A549 (cell line): ENCODE measurements around the gene ST8SIA5.

Experiments
- ESRRA ChIP-seq: fragments of 150-350 bp; IDR thresholded peaks from 2 replicates; pipeline ENCODE4 v1.6.1; 2014; ENCODE audit warnings: mild to moderate bottlenecking, low read length, borderline replicate concordance
- KDM1A ChIP-seq: fragments of 200-600 bp; sonication (generic); IDR thresholded peaks from 2 replicates; pipeline ENCODE4 v1.6.1; 2016; ENCODE audit warnings: low read depth, mild to moderate bottlenecking
- RAD21 ChIP-seq, 2 experiments: fragments of >200 bp in 1 of 2; sonication (Bioruptor Twin) in 1 of 2; formaldehyde crosslinking in 1 of 2; IDR thresholded peaks in 1 of 2; conservative IDR thresholded peaks in 1 of 2; 2 replicates in 1 of 2; 3 replicates in 1 of 2; pipeline ENCODE4 v1.6.1; 2012 to 2018; ENCODE audit warnings: inconsistent platforms in 1 of 2
- TF ChIP-seq, protein P1 (sequence below): fragments of >200 bp; sonication (Bioruptor Twin); formaldehyde crosslinking; IDR thresholded peaks from 3 replicates; pipeline ENCODE4 v1.5.1; 2016

DNA sequence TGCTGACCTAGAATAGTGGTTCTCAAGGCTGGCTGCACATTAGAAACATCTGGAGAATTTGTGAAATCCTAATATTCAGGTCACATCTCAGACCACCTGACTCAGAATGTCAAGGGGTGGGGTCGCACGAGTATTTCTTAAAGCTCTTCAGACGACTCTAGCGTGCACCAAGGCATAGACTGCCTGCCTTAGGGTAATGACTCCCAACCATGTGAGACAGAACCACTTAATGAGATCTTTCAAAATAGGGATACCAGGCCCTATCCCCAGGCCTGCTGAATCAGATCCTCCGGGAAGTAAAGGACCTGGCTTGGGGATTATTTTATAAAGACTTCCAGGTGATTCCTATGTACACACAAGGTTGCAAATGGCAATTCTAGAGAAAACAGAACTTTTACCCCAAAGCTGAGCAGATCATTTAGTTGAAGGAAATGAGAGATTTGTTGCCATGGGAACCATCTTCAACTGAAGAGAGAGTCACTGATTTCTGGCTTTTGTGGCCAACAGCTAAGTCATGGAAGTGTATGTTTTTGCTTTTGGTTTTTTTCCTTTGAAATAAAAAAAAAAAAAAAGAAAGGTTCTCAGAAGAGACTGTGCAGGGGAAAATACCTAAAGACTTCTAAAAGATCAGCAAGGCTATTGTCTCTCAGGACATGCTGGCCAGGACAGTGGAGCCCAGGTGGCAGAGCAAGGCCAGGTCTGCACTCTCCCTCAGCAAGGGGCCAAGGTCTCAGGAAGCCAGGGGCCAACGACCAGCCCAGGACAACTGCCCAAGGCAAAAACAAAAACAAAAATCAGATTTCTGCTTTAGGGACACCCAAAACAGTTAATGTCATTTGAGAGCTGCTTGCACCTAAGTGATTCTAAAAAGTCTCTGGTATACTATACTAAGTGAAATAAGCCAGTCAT lies 84.5 kb downstream of the ST8SIA5 start:
- TF ChIP-seq, protein P1, sequence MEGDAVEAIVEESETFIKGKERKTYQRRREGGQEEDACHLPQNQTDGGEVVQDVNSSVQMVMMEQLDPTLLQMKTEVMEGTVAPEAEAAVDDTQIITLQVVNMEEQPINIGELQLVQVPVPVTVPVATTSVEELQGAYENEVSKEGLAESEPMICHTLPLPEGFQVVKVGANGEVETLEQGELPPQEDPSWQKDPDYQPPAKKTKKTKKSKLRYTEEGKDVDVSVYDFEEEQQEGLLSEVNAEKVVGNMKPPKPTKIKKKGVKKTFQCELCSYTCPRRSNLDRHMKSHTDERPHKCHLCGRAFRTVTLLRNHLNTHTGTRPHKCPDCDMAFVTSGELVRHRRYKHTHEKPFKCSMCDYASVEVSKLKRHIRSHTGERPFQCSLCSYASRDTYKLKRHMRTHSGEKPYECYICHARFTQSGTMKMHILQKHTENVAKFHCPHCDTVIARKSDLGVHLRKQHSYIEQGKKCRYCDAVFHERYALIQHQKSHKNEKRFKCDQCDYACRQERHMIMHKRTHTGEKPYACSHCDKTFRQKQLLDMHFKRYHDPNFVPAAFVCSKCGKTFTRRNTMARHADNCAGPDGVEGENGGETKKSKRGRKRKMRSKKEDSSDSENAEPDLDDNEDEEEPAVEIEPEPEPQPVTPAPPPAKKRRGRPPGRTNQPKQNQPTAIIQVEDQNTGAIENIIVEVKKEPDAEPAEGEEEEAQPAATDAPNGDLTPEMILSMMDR: no peak
- TF ChIP-seq ESRRA (no peak), KDM1A (no peak), RAD21 (conservative IDR thresholded peaks at IDR 0.05 in 1 of 2, IDR thresholded peaks at IDR 0.05 in 1 of 2) (no peak)
